NB4 (cell line): ENCODE results near the gene UPB1.

Experiments
- POLR2A ChIP-seq: IDR thresholded peaks from 2 replicates; pipeline ENCODE4 v1.6.1; 2011; ENCODE audit warnings: mild to moderate bottlenecking; ENCODE audit not compliant: insufficient read length; ENCODE audit errors: extremely low read depth
- TF ChIP-seq, protein P1 (sequence below): IDR thresholded peaks from one replicate; pipeline ENCODE4 v1.5.1; 2012; ENCODE audit warnings: low read depth, low read length
- TF ChIP-seq, protein P2 (sequence below): IDR thresholded peaks from 2 replicates; pipeline ENCODE4 v1.6.1; 2011; ENCODE audit warnings: low read depth, low read length

DNA sequence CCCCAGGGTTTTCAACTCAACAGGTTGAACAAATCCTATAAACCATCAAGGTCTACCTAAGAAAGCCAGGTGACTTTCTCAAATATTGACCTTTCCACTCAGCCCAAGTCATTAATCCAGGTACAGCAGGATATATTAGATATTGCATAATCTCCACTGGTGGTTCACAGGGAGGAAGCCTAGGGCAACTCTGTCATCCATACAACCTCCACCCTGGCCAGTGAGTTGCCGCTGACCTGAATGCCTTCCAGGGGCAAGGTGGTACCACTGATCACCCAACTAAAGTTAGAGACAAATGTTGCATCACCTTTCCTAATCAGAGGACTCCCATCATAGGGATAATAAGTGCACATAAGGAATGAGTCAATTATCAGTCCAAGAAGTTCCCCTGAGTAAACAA lies 36.9 kb downstream of the UPB1 start:
- TF ChIP-seq, protein P1, sequence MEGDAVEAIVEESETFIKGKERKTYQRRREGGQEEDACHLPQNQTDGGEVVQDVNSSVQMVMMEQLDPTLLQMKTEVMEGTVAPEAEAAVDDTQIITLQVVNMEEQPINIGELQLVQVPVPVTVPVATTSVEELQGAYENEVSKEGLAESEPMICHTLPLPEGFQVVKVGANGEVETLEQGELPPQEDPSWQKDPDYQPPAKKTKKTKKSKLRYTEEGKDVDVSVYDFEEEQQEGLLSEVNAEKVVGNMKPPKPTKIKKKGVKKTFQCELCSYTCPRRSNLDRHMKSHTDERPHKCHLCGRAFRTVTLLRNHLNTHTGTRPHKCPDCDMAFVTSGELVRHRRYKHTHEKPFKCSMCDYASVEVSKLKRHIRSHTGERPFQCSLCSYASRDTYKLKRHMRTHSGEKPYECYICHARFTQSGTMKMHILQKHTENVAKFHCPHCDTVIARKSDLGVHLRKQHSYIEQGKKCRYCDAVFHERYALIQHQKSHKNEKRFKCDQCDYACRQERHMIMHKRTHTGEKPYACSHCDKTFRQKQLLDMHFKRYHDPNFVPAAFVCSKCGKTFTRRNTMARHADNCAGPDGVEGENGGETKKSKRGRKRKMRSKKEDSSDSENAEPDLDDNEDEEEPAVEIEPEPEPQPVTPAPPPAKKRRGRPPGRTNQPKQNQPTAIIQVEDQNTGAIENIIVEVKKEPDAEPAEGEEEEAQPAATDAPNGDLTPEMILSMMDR, result no peak
- TF ChIP-seq POLR2A, result no peak
- TF ChIP-seq, protein P2, sequence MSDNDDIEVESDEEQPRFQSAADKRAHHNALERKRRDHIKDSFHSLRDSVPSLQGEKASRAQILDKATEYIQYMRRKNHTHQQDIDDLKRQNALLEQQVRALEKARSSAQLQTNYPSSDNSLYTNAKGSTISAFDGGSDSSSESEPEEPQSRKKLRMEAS, result no peak
